ENCODE data around the gene FOXK2.

Gene FOXK2

DNA sequence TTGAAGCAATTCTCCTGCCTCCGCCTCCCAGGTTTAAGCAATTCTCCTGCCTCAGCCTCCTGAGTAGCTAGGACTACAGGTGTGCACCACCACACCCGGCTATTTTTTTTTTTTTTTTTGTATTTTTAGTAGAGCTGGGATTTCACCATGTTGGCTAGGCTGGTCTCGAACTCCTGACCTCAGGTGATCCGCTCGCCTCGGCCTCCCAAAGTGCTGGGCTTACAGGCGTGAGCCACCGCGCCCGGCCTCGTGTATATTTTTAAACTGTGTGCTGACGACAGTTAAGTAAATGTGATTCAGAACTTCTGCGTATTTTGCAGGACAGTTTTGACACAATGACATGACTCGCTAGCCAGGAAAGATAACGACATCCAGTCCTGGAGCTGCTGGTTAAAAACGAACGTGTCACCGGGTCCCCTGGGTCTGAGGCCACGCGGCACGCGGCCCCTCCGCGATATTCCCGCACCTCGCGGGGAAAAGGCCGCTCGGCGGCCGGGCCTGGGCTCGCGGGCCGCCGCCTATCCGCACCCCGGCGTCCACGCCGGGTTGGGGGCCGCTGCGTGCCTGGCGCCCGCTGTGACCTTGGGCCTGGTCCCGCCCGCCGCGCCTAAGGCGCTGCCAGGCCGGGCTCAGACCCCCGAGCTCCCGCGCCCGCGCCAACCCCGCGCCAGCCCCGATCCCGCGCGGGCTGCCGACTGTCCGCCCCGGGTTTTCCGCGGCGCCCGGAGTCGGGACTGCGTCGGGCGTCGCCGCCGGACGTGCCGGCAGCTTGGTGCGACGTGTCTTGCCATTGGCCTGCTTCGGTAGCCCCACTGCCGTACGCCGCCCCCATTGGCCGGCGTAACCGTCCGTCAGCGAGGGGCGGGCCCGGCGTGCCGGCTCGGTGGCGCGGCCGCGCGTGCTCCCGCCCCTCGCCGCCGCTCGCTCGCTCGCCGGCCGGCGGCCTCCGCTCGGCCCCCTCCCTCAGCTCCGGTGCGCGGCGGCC, at the start of gene FOXK2:
TSS of gene FOXK2 (plus strand) at position 907 of the 985 bp plus-strand sequence. CDS start 157 bp downstream, outside the sequence.
- peak; percentile 91 for DNase-seq (ENCODE audit: low read depth)

DNA sequence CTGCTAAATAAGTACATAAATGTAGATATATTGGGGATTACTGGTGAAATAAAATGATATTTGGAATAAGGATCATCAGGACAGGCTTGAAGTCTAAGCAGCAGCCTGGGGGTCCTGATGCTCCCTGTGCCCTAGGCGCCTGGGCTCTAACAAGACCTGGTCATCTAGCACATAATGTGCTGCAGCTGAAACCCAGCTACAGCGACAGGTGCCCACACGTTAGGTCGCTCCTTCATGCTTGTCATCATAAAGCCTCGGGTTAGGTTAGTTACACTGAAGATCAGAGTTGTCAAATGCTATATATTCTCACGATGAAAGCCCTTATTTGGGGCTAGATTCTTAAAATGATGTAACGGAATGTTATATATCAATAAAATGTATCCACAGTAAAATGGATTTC, 49.5 kb upstream of the FOXK2 start:
- no peak for DNase-seq (ENCODE audit: low read depth)

DNA sequence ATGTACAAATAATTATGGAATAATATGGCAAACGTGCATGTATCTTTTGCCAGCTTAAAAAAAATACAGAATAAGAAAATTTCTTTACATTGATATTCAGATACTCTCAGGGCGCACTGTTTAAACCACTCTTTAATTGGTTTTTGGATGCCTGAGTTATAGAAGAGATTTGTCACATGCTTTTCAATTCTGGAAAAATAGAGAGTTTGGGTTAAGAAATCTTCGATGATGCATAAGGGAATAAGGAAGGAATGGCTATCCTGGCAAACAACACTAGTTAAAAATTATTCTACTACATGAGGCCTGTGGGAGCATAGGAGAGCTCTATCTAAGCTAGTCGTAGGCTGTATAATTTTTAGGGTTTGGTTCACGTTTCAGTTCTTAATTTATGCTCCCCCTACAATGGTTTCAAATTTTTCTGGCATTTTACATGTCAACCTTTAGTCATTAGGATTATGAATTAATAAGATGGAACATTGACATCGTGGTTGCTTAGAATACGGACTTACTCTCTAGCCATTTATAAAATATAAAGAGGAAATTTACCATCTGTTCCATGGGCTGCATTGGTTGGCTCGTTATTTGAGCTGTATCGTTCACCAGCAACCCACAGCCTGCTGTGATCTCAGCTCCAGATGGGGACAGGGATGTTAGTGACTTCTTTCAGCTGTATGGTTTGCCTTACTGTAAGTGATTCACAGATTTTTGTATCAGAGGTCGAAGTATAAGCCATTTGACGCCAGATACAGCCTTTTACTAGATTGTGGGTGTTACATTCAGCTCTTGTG, 45.1 kb upstream of the FOXK2 start:
- DNase-seq (ENCODE audit: low read depth), result no peak

DNA sequence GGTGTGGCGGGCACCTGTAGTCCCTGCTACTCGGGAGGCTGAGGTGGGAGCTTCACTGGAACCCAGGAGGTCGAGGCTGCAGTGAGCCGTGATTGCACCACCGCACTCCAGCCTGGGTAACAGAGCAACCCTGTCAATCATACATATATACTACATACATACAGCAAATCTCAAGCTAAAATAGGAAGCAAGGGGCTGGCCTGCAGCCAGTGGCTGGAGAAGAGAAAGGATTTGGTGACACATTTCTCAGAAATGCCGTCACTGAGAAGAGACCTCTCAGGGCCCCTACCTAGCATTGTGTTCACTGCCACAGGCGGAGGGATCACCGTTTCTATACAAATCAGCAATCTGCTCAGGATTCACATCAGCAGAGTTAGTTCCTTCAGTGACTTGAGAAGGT, 44.1 kb upstream of the FOXK2 start:
- DNase-seq (ENCODE audit: low read depth), result no peak

DNA sequence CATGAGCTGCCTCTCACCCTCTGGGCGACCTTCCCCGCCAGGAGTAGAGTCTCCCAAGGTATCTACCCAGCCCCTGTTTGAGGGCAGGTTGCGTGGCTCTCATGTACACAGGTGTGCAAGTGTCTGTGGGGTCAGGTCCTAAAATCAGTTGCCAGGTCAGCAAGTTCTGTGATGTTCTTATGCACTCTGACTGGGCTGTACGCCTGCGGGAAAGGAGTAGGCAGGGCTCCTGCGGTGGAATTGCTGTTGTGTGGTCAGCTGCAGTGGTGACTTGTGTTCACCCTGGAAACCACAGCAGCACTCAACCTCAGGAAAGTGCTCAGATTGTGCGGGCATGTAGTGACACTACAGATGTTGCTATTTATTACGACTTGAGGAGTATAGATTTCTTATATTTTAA, 41.6 kb upstream of the FOXK2 start:
- DNase-seq (ENCODE audit: low read depth), result no peak

DNA sequence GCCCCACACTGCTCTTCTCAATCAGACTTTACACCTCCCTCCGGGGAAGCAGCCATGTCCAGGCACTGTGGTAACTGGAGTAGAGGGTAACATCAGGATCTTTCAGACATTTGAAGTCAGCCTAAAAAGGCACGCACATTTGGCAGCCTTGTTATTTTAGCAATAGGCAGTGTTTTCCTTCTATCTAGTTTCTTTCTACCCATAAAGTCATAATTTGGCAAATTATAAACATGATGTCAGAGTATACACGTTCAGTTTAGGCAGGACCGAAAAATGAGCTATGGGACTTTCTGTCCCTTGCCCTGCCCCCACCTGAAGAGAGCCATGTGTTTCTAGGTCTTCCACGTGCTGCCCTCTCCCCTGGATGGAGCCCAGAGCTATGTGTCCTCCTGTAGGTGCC, 39.9 kb upstream of the FOXK2 start:
- DNase-seq (ENCODE audit: low read depth), result no peak

DNA sequence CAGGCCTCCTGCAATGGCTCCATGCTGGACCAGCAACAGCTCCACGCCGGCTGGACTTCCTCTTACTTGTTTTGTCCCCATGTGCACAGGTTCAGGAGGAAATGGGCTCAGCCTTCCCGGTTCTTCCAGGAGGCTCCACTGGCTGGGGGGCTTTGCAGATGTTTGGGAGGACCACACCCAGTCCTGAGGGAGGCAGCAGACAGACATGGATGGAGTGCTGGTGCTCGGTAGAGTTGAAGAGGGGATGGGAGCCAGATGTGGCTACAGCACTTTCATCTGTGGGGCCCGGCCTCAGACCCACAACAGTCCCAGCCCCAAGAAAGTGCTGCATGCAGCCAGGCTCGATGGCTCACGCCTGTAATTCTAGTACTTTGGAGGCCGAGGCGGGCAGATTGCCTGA, 39.2 kb upstream of the FOXK2 start:
- no peak for DNase-seq (ENCODE audit: low read depth)

DNA sequence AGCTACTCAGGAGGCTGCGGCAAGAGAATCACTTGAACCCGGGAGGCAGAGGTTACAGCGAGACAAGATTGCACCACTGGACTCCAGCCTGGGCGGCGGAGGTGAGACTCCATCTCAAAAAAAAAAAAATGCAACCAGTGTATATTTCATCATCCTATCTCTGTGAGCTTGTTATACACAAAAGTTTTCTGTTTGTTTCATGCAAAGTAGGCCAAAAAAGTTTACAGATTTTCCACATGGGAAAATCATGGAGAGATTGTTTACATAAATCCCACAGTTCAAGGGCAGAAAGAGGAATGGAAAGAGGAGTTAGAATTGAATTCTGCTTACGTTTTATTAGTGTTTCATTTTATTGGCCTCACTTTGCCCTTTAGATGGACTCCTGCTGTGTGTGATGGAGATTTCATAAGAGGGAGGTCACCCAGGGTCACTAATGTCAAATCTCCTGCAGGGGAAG, 36.3 kb upstream of the FOXK2 start:
- no peak for DNase-seq (ENCODE audit: low read depth)

DNA sequence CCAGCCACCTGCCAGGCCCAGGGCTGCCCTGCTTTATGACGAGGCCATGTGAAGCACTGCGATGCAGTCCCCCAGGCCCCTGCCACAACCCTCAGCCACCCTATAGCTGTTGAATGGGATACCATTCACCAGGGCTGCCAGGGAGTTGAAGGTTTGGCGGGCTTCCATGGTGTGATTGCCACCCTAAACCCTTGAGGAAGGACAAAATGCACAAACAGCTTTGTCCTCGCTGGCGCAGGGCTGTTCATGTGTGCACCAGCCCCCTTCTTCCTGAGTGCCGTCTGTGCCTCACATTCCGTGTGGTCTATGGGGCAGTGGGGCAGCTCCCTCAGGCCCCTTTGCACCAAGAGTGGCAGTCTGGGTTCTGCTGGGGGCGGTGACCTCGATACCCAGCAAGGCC, 35.7 kb upstream of the FOXK2 start:
- DNase-seq (ENCODE audit: low read depth), result no peak

DNA sequence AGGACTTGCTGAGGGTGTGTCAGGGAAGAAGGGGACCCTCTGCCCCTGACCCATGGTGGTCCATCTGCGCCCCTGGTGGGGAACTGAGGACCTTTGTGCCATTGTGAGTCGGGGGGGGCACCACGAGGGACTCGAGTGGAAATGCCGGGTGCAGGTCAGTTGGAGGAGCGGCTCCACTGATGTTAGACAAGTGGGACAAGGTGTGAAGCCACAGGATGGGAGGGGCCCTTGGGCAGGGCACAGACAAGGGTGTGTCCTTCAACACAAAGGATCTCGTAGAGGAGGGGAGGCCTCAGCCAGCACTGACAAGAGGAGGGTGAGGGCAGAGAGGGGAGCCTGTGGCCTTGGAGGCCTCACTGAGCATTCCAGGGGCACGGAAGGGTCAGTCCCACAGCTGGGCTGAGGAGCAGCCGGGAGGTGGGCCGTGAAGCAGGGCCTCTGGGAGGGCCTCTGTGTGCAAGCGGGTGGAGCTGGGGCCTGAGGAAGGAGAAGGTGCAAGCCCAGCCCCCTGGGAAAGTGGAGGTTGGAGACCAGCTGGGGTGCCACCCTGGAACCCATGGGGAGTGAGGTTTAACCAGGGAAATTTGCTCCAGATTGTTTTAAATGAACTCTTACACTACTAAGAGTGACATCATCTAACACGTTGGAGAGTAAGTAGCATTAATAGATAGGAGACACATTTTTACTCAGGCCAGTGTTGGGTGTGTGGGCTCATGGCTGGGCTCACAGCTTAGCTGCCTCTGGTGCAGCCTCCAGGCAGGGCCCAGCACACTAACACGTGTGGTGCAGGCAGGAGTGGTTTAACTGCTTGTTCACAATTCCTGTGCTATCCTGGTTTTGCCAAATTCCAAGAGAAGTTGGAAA, 33.1 kb upstream of the FOXK2 start:
- no peak for DNase-seq (ENCODE audit: low read depth)

DNA sequence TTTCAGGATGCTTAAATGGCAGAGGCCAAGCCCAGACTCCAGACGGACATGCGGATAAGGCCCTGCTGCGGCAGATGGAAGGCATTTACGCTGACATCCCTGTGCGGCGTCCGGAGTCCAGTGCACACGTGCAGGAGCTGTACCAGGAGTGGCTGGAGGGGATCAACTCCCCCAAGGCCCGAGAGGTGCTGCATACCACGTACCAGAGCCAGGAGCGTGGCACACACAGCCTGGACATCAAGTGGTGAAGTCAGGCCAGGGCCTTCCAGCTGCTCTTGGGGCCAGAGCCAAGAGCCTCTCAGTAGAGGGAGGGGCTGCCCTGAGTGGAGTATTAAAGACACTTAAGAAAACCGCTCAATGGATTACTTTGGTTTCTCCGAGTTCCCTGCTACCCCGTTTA, 31.6 kb upstream of the FOXK2 start:
- DNase-seq (ENCODE audit: low read depth), result no peak

DNA sequence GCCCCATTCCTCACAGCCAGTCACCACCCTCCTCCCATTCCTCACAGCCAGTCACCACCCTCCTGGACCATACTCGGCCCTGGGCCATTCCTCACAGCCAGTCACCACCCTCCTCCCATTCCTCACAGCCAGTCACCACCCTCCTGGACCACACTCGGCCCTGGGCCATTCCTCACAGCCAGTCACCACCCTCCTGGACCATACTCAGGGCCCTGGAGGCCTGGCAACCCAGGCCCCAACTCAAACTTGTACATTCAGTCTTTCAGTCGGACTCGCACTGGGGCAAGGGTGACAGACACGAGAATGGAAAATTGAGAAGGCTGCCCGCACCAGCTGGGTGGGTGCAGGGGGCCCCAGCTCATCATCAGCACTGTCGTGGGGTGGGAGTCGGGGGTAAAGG, 30.4 kb upstream of the FOXK2 start:
- DNase-seq (ENCODE audit: low read depth), result no peak

DNA sequence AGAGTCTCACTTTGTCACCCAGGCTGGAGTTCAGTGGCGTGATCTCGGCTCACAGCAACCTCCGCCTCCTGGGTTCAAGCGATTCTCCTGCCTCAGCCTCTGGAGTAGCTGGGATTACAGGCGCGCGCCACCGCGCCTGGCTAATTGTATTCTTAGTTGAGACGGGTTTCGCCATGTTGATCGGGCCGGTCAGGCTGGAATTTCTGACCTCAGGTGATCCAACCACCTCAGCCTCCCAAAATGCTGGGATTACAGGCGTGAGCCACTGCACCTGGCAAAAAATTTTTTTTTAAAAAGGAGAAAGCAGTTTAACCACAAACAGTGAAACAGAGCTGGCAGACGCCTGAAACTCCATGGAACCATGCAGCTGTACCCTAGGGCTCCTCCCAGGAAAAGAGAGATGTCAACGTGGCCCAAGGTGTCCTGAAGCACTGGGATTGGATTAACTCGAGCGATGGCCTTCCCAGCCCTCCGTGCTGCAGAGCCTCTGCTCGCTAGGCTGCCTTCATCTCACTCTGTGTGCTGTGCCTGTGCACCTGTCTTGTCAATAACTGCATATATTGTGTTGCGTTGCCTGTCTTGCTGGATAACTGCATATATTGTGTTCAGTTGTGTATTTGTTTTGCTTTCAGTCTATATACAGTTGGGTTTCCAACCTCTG, 29.6 kb upstream of the FOXK2 start:
- DNase-seq (ENCODE audit: low read depth), result no peak

DNA sequence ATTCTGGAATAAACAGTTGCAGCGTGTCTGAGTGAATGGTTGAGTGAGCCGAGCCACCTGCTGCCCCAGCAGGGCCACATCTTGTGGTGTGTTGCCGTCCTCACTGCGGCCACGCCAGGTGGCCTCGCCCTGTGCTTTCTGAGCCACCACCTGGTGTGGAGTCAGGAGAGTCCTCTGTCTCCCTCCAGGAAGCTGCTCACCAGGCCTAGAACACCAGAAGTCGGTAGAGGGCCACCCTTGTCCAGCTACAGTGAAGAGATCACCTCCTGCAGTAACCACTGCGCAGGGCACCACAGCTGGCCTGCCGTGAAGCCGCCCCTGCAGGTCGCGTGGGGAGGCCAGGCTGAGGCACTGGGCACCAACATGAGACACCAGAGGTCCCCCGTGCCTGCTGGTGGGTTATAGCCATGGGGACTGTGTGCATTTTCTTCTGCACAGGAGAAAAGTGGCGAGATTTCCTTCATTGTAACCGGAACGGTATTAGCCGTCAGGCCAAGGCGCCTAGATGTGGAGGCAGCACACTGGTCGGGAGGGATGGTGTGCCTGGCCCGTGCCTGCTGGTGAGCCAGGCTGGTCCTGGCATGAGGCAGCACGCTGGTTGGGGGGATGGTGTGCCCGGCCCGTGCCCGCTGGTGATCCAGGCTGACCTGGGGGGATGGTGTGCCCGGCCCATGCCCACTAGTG, 28.9 kb upstream of the FOXK2 start:
- DNase-seq (ENCODE audit: low read depth), result no peak

DNA sequence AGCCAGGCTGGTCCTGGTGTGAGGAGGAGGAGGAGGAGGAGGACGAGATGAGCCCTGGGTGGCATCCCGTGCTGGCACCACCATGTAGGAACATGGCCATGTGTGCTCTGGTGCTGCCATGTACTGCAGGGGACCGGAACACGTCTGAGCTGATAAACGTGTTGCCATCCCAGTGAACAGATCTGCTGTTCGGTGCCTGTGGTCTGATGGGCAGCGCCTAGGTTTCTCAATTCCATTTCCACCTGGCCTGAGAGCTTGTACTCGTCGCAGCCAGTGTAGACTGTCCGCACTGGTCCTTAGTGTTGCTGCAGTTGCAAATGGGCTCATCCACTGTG, 28.4 kb upstream of the FOXK2 start:
- DNase-seq (ENCODE audit: low read depth), result no peak

DNA sequence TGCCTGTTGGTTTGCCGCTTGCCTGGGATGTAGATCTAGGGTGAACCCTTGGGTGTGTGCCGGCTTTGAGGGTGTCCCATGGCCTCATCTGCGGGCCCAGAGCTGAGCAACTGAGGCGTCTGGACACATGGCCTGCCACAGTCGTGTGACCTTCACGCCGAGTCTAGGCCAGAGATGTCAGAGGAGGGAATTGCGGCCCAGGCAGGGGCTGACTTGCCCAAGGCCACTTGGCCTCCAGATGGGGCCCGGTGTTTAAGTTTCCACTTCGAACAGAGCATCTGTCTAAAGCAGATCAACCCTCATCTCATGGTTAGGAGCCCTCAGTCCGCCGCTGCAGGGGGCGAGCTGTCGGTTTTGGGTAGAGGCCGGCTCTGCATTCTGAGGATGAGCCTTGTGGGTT, 28.0 kb upstream of the FOXK2 start:
- no peak for DNase-seq (ENCODE audit: low read depth)

DNA sequence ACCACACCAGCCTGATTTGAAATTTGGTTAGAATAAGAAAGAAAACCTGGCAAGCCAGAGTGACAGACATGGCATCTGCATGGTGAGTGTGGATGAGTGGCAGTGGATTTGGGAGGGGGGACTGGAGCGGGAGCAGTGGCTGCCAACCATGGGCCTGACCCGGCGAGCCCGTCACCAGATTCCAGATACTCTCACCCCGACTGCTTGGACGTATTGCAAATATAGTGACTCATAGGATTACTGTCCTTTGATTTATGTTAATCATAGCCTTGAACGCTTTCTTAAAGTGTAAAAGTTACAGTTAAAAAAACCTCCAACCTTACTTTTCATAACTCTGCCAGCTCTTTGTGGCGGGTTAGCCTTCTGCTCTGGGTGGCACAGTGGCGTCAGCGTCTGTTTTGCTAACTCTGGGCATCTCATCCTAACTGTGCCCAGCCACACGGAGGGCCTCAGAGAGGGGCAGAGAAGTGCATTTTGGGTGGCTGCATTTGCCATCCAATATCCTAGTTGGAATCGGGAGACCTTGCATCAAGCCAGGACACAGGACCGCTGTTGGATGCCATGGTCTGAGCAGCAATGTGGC, 26.8 kb upstream of the FOXK2 start:
- no peak for DNase-seq (ENCODE audit: low read depth)

DNA sequence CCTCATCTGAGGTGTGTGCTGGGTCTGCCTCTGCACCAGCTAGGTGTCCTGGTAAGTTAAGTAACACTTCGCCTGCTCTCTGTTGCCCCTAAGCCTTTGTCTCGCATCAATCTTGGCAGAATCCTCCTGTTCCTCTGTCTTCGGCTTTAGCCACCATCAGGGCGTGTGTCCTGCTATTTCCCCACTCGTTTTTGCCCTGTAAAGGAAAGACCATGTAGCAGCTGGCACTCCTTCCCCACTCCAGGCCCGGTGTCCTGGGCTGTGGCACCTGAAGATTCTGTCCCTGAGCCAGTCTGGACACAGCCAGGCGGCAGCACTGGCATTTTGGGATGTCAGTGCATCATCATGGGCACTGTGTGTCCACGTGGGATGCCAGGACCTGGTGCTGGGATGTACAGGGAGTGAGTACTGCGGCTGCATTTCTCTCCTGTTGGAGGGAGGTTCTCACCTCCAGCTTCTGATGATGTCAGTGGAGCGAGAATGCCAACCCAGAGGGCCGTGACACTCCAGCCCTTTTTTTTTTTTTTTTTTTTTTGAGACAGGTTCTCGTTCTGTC, 26.2 kb upstream of the FOXK2 start:
- no peak for DNase-seq (ENCODE audit: low read depth)

DNA sequence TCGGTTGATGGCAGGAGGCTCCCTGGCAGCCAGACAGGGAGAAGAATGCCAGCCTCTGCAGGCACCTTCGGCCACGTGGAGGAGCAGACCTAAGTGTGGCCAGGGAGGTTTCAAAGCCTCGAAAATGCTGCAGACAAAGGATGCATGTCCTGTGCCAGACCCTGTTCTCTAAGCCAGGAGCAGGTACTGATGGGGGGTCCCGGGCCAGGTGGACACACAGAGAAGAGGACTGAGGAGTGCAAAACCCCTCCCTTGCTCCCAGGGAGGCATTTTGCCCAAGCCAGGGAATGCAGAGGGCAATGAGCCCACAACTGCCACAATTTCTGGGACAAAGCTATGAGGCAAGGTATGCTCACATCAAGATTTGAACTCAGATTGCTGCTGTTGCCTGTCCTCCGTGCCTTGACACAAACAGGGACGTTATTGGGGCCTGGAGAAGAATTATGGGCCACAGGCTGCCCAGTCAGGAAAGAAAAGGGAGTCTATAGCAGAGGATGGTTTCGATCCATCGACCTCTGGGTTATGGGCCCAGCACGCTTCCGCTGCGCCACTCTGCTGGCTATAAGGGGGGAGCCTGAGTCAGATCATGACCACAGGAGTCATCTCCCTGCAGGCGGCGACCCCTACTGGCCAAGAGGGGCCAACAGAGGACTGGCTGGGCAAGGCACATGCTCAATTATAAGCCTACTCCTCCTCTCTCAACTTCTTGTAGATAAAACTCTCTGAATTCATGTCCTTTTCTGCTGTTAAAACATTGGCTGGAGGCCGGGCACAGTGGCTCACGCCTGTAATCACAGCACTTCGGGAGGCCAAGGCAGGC, 25.1 kb upstream of the FOXK2 start:
- peak; percentile 75 for DNase-seq (ENCODE audit: low read depth)
